Tibial nerve (tissue), 4 donors: ENCODE data around the gene MLLT10. TPM values are rescaled to one million over a fixed set of nuclear protein-coding genes. Genes with fewer than 3 reads are reported as not detected.
"Not testable (repeated sequence)": the region's sequence is repeated elsewhere in the genome, so short reads cannot be mapped to it uniquely, and the experiment has no call there.

Source experiments
- DNase-seq, 2 donors: peaks; one replicate each; pipeline ENCODE4 v3.0.0-alpha.2; 2019; ENCODE audit warnings: low spot score in 2 of 2
- H3K27ac ChIP-seq, 4 donors: fragments of 200-600 bp; sonication (generic) in 3 of 4; one replicate each; pipeline ENCODE4 v1.5.1; 2017 to 2019; ENCODE audit warnings: mild to moderate bottlenecking in 1 of 4
- H3K27me3 ChIP-seq, 2 donors: fragments of 200-600 bp; sonication (generic) in 1 of 2; one replicate each; pipeline versions ENCODE4 v1.5.1 to v1.6.0; 2017 to 2019
- H3K36me3 ChIP-seq, 3 donors: fragments of 200-600 bp; sonication (generic); one replicate each; pipeline ENCODE4 v1.5.1; 2018 to 2019
- H3K4me1 ChIP-seq, 4 donors: fragments of 200-600 bp; sonication (generic) in 3 of 4; one replicate each; pipeline ENCODE4 v1.5.1; 2017 to 2019
- H3K4me3 ChIP-seq, 4 donors: fragments of 200-600 bp; sonication (generic) in 3 of 4; one replicate each; pipeline ENCODE4 v1.5.1; 2017 to 2019; ENCODE audit warnings: mild to moderate bottlenecking in 1 of 4, moderate library complexity in 1 of 4
- H3K9me3 ChIP-seq, 4 donors: fragments of 200-600 bp; sonication (generic) in 3 of 4; one replicate each; pipeline ENCODE4 v1.5.1; 2017 to 2019
- CTCF ChIP-seq, 5 experiments: fragments of 200-600 bp in 3 of 5; fragments of 450-650 bp in 2 of 5; sonication (generic) in 3 of 5; IDR thresholded peaks; one replicate each; pipeline ENCODE4 v1.5.1; 2016 to 2019; ENCODE audit warnings: antibody characterized with exemption in 5 of 5, mild to moderate bottlenecking in 3 of 5, moderate library complexity in 2 of 5
- EP300 ChIP-seq, 2 donors: sonication (generic); formaldehyde crosslinking; IDR thresholded peaks; one replicate each; pipeline ENCODE4 v1.6.1; 2017; ENCODE audit warnings: antibody characterized with exemption in 2 of 2, mild to moderate bottlenecking in 1 of 2
- POLR2A ChIP-seq, 2 donors: fragments of 450-650 bp; IDR thresholded peaks; one replicate each; pipeline ENCODE4 v1.6.1; 2017; ENCODE audit warnings: antibody characterized with exemption in 2 of 2, mild to moderate bottlenecking in 2 of 2, moderate library complexity in 2 of 2
- WGBS, 2 donors: methylation state at CpG; one replicate each; pipeline ENCODE4 v1.1.5; 2018; 5-methylcytosine and 5-hydroxymethylcytosine counted together
- total RNA-seq, 4 donors: library from RNA; depleted of rRNA; stranded (reverse); fragments of >200 nt; gene quantifications; one replicate each; pipeline ENCODE4 v1.1.0, GENCODE V29; 2016

MLLT10 gene
- total RNA-seq, 4 donors from 2014 or later = 40.6 to 60.9 (median 47.5) TPM

GRCh38 chr10:21707498-21707897 lies 173.5 kb downstream of the MLLT10 start:
- TF ChIP-seq CTCF (IDR thresholded peaks at IDR 0.05) (no peak), POLR2A (IDR thresholded peaks at IDR 0.05) (no peak), EP300 (IDR thresholded peaks at IDR 0.05) (no peak)
- H3K27me3 ChIP-seq = no peaks in the 10 kb centered on the region
- WGBS, 2 donors = 87 to 89% methylated on average over 3 of the region's 3 CpGs

GRCh38 chr10:21712975-21713374 lies 178.9 kb downstream of the MLLT10 start:
- Histone ChIP-seq H3K27ac (no peak overlapping the region), H3K27me3 (no peaks in the 10 kb centered on the region), H3K4me3 (no peak overlapping the region), H3K36me3 (peaks cover 0 to 40% (median 0%) of the 10 kb centered on the region in 3 donors), H3K9me3 (no peaks in the 10 kb centered on the region), H3K4me1 (peaks cover 0 to 5% (median 0%) of the 10 kb centered on the region in 4 donors)
- WGBS, 2 donors = 90 to 92% methylated on average over 4 of the region's 4 CpGs
- DNase-seq = no peak
- no peak for TF ChIP-seq CTCF (IDR thresholded peaks at IDR 0.05)
- TF ChIP-seq POLR2A (IDR thresholded peaks at IDR 0.05) = no peak
- no peak for TF ChIP-seq EP300 (IDR thresholded peaks at IDR 0.05)

More at GRCh38 chr10:21707498-21707897, 173.5 kb downstream of the MLLT10 start:
- no peak for DNase-seq
- Histone ChIP-seq H3K36me3 (peaks cover 0 to 12% (median 0%) of the 10 kb centered on the region in 3 donors), H3K4me1 (no peaks in the 10 kb centered on the region), H3K27ac (no peak overlapping the region), H3K9me3 (no peaks in the 10 kb centered on the region), H3K4me3 (no peak overlapping the region)

- Histone ChIP-seq H3K9me3 (no peaks in the 10 kb centered on the region), H3K4me3 (no peak overlapping the region), H3K36me3 (peaks cover 0 to 39% (median 0%) of the 10 kb centered on the region in 3 donors), H3K27ac (no peak overlapping the region), H3K4me1 (peaks cover 0 to 5% (median 0%) of the 10 kb centered on the region in 4 donors), H3K27me3 (no peaks in the 10 kb centered on the region)
- no peak for DNase-seq
- no peak for TF ChIP-seq POLR2A (IDR thresholded peaks at IDR 0.05)
- TF ChIP-seq EP300 (IDR thresholded peaks at IDR 0.05) = no peak
- no peak for TF ChIP-seq CTCF (IDR thresholded peaks at IDR 0.05)
- 37 to 38% methylated on average over 2 of the region's 2 CpGs for whole genome bisulfite sequencing, 2 donors
Observed at GRCh38 chr10:21715531-21716195, 181.6 kb downstream of the MLLT10 start.

- H3K9me3 ChIP-seq, DNase-seq, H3K4me3 ChIP-seq, H3K27me3 ChIP-seq, H3K4me1 ChIP-seq, H3K27ac ChIP-seq: not testable (repeated sequence)
- 92 to 98% methylated on average over 3 of the region's 3 CpGs for WGBS, 2 donors
- peaks cover 0 to 34% (median 0%) of the 10 kb centered on the region in 3 donors for H3K36me3 ChIP-seq
Observed at GRCh38 chr10:21717437-21718054, 183.5 kb downstream of the MLLT10 start.

- no peak for DNase-seq
- Histone ChIP-seq H3K27ac (no peak overlapping the region), H3K36me3 (peaks cover 0 to 23% (median 0%) of the 10 kb centered on the region in 3 donors), H3K4me3 (no peak overlapping the region), H3K9me3 (no peaks in the 10 kb centered on the region), H3K4me1 (peaks cover 0 to 17% (median 6%) of the 10 kb centered on the region in 4 donors), H3K27me3 (no peaks in the 10 kb centered on the region)
- TF ChIP-seq EP300 (IDR thresholded peaks at IDR 0.05) = no peak
- TF ChIP-seq POLR2A (IDR thresholded peaks at IDR 0.05) = no peak
- TF ChIP-seq CTCF (IDR thresholded peaks at IDR 0.05) = no peak
- 63 to 78% methylated on average over 1 of the region's 1 CpG for WGBS, 2 donors
Observed at GRCh38 chr10:21719502-21719901, 185.5 kb downstream of the MLLT10 start.
